Anterior cingulate cortex (tissue), 58 donors: Measurements from ENCODE around the gene LEMD2.

Experiments
- DNase-seq, 58 donors: peaks; one replicate each; lab custom pipeline; 2025; lab: John Stamatoyannopoulos, UW

Gene LEMD2

GRCh38 chr6:33778444-33779121, 10.3 kb downstream of the LEMD2 start:
- no peak for DNase-seq

- peak in 1 of 58 donors; percentile 5 for DNase-seq
Observed at GRCh38 chr6:33777398-33778388, 11.2 kb downstream of the LEMD2 start.

DNA sequence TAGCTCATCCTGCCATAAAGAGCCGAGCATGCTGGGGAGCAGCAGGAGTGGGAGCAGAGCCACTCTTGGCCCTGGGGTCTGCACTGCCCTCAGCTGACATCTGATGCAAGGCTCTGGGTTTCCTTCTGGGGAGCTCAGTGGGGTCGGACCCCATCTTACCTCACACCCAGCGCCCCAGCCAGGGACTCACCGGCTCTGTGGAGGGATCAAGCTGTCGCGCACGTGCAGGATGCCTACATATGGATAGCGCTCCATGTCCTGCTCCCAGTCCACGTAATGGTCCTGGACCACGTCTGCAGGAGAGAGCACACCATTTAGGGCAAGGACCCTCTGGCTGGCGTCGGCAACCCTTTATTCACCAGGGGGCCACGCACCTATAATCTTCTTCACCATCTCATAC, 12.2 kb downstream of the LEMD2 start:
- no peak for DNase-seq

DNA sequence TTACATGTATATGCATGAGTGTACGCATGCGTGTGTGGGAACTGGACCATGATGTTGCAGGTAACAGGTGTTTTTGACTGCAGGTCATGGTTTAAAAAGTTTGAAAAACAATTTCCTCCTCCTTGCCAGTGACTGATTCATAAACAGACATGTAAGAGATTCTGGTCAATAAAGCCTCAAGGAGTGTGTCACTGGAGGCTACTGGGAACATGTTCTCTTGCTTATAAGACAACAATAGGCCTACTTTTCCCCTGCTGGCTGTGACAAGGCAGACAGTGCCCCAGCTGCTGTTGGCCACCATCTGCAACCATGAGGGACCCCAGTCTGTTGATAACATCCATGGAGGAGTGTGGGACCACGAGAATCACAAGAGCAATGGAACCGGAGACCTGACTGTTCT, 12.7 kb downstream of the LEMD2 start:
- DNase-seq: no peak

GRCh38 chr6:33774774-33775173, 14.2 kb downstream of the LEMD2 start:
- no peak for DNase-seq

GRCh38 chr6:33772902-33773472, 15.9 kb downstream of the LEMD2 start:
- no peak for DNase-seq

DNA sequence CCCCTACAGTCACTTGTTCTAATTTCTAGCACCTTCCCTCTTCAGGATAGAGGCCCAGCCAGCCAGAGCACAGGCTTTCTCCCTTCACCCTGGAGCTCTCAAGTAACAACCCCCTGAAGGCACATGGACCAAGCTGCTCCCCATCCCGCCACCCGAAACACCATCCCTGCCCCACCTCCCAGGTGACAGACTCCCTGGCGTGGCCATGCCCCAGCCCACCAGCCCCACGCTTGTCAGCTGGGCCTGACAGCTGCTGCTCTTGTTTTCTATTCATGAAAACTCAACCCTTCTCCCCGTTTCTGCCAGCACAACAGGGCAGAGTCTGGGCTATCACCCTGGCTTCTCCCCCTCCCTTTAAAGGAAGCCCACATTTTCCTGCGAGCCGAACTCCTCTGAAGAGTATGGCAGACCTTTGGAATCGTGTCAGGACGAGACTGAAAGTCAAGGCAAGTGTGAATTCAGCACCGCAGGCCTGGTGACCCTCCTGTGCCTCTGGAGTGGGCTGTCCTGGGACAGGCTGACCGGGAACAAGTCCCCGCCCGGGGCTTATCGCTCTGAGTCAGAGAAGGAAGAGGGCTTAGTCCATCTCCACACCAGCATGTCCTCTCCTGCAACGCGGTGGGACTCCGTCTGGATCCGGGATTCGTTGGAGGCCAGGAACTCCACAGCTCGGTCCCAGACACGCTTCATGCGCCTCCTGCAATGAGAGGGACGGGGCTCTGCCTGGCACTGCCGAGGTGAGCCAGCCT, 16.7 kb downstream of the LEMD2 start:
- DNase-seq: no peak

- DNase-seq: peak in 48 of 58 donors; percentile 8 to 68 (median 35)
Observed at GRCh38 chr6:33771146-33772081, 17.5 kb downstream of the LEMD2 start.

DNA sequence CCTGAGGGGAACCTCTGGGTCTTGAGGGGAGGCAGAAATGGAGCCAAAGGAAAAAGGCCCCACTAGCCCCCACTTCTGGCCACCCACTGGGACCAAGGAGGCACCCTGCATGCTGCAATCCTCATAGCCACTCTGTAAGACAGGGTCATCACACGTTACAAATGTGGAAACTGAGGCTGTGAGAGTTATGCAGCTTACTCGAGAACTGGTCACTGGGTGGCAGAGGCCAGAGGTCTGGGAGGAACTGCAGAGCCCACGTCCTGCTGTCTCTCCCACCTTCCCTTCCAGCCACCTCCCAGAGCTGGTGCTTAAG, 18.1 kb downstream of the LEMD2 start:
- no peak for DNase-seq

- DNase-seq: peak in 1 of 58 donors; percentile 1
Observed at GRCh38 chr6:33770124-33770832, 18.7 kb downstream of the LEMD2 start.

DNA sequence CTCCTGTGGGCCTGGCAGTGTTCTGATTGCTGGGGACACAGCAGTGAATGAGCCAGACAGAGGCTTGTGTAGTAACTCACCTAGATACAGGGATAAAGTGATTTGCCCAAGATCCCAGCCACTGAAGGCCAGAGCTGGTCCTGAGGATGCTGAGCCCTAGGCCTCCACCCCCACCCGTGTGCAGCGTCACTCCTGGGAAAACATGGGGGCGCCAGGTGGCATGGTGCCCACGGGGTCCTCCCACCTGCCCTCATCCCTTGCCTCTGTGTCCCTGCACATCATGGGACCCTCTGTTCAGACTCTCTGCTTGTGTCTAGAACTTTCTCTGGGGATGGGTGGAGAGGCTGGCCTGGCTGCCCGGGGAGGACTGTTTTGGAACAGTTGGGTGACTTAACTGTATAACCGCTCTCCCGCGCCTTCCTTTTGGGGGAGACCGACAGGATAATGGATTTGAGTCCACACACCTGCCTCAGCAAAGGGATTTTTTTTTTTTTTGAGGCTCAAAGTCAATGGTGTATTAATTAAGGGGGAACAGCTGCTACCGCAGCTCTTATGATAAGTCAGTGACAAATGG, 19.6 kb downstream of the LEMD2 start:
- DNase-seq: no peak

- DNase-seq: peak in 50 of 58 donors; percentile 7 to 81 (median 49)
Observed at GRCh38 chr6:33768644-33769120, 20.2 kb downstream of the LEMD2 start.

DNA sequence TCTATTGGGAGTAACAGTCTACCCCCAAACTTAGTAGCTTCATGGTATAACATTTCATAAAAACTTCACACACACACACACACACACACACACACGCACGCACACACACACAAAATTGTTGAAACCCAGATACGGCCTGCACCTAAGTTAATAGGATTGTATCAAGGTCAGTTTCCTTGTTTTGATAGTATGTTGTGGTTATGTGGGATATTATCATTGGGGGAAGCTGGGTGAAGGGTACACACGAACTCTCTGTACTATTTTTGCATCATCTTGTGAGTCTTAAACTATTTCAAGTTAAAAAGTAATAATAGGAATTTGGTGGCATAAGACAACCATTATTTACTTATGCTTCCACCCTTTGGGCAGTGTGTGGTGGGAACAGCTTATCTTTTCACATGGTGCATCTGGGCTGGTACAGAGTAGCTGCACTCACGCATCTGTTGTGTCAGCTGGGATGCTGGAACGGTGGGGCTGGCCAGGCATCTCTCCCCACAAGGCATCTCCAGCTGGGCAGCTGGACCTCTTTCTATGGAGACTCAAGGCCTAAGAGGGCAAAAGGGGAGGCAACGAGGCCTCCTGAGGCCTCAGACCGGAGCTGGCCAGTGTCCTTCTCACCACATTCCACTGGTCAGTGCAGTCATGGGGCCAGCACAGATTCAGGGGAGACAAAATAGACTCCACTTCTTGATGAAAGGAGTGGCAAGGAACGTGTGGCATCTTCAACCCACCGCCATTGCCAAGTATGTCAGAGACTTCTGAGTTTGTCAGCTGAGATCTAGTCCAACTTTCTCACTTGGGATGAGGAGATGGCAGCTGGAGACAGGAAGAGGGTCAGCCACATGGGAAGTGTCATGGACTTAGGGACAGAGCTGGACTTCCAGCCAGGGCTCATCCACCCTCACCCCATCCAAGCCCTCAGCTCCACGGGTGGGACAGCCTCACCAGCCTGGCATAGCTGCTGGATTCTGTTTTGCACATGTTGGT, 21.7 kb downstream of the LEMD2 start:
- DNase-seq: no peak

DNA sequence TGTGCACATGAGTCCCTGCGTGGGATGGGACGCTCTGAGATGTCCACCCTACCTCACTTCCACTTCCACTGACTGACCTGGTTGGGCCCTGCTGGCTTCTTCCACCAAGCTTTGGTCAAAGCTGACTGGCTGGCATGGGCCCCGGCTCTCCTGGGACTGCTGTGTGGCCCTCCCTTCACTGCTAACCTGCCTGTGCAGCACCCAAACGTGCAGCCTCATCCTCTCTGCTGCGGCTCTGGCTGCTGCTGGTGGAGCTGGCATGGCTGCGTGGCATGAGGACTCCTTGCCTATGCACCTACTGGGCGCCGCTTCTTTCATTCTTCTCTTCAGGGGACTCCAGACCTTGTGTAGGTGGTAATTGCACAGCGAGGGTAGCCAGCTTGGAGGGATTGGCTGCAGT, 23.6 kb downstream of the LEMD2 start:
- no peak for DNase-seq

DNA sequence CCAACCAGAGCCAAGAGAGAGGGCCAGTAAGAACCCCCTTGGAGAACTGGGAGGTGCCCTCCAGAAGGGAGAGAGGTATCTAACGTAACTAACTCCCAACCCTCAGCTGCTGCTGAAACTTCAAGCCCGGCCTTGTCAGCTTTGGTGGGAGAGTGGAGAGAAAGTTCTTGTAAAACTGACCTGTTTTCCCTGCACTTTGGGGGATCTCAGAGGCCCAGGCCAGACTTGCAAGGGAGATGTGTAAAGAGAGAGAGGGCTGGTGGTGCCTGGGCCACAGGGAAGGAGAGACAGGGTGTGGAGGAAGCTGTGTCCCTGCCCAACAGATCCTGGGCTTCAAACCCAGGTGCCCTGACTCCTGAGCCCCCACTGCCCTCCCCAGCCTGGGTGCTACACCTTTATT, 24.9 kb downstream of the LEMD2 start:
- DNase-seq: no peak

DNA sequence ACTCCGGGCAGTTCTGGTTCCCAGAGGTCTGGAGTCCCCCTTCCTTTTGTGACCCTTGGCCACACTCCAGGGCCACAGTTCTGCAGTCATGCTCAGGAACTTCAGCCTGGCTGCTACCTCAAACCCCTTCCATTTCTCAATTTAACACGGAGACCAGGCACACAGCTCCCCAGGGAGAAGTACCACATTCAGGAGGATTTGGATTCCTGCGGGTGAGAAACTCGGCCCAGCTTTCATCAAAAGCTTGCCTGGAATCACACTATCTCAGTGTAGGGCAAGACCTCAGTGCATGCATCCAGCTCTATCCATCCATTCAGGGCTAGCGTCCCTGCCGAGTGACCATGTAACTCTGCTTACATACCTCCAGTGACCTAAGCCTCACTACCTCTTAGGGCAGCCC, 25.4 kb downstream of the LEMD2 start:
- DNase-seq: no peak

DNA sequence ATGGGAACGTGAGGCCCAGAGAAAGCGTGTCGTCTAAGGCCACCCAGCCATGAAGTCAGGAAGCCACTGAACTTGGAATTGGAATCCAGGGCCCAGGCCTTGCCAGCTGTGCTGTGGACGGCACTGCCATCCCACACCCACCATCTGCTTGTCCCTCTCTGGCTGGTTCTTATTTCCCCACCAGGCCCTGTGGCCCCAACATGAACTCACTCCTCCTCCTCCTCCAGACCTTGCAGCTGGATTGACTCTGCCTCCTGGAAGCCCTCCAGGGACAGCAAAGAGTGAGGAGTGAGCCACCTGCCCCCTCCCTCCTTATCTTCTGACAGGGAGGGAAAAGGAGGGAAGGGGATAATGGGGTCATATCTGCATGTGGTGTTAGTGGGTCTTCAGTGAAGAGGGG, 26.2 kb downstream of the LEMD2 start:
- DNase-seq: no peak
